Endothelial cell of umbilical vein (primary cell): ENCODE data around the gene ITPKB. TPM values are rescaled to one million over a fixed set of nuclear protein-coding genes. Genes with fewer than 3 reads are reported as not detected.

Experiments used
- BruUV-seq: library from RNA; stranded (reverse); fragments of 400-500 nt; replicated peaks from 2 replicates; lab custom pipeline; 2021; lab: Mats Ljungman, UMichigan
- CTCF ChIA-PET: fragments of 300-600, 350-600 bp; sonication (Branson Sonifier 250); formaldehyde crosslinking; loops from one replicate; lab custom pipeline; 2021; ENCODE audit warnings: antibody characterized with exemption, inconsistent platforms; lab: Charles Lee
- POLR2A ChIA-PET: fragments of 300-600, 350-600 bp; sonication (Branson Sonifier 250); formaldehyde crosslinking; loops from one replicate; lab custom pipeline; 2021; ENCODE audit warnings: antibody characterized with exemption, inconsistent platforms; lab: Charles Lee
- DNase-seq: peaks from one replicate; pipeline ENCODE4 v3.0.0-alpha.2; 2011; ENCODE audit warnings: low read depth, low spot score
- FAIRE-seq: peaks from 2 replicates; lab custom pipeline; 2011; peaks lifted over from hg19 to GRCh38; lab: Jason Lieb, UNC
- H2AFZ ChIP-seq: 2 replicates; pipeline ENCODE4 v1.6.0; 2012; ENCODE audit warnings: low read depth, low read length, control low read depth, inconsistent platforms
- H3K27ac ChIP-seq: 2 replicates; pipeline ENCODE4 v1.5.1; 2011; ENCODE audit warnings: low read depth, mild to moderate bottlenecking, control low read depth, low read length, moderate library complexity; ENCODE audit not compliant: insufficient read depth
- H3K27me3 ChIP-seq, 2 experiments: 2 replicates each; pipeline versions ENCODE4 v1.6.0 to v1.6.1; 2011; ENCODE audit warnings: low read length in 2 of 2, mixed read lengths in 1 of 2; ENCODE audit not compliant: control insufficient read depth in 2 of 2, insufficient read depth in 2 of 2
- H3K36me3 ChIP-seq, 2 experiments: 2 replicates in 1 of 2; 3 replicates in 1 of 2; pipeline ENCODE4 v1.5.1; 2011; ENCODE audit warnings: low read length in 2 of 2, mild to moderate bottlenecking in 1 of 2, moderate library complexity in 1 of 2; ENCODE audit not compliant: control insufficient read depth in 2 of 2, insufficient read depth in 2 of 2; ENCODE audit errors: extremely low read depth in 1 of 2
- H3K4me1 ChIP-seq: 3 replicates; pipeline ENCODE4 v1.5.1; 2011; ENCODE audit warnings: mild to moderate bottlenecking, low read length; ENCODE audit not compliant: control insufficient read depth, insufficient read depth; ENCODE audit errors: extremely low read depth
- H3K4me2 ChIP-seq: 2 replicates; pipeline ENCODE4 v1.6.1; 2011; ENCODE audit warnings: low read length, control low read depth, mixed read lengths; ENCODE audit not compliant: insufficient read depth
- H3K4me3 ChIP-seq, 3 experiments: fragments of 200-600 bp in 1 of 3; sonication (generic), shearing (Covaris generic) in 1 of 3; replicated peaks in 1 of 3; 2 replicates each; pipeline ENCODE4 v1.5.1; 2011 to 2016; ENCODE audit warnings: control low read depth in 3 of 3, low read length in 3 of 3, mild to moderate bottlenecking in 2 of 3, inconsistent platforms in 1 of 3, low read depth in 1 of 3, moderate library complexity in 1 of 3; ENCODE audit not compliant: insufficient read depth in 1 of 3
- H3K79me2 ChIP-seq: 2 replicates; pipeline ENCODE4 v1.6.0; 2012; ENCODE audit warnings: low read length, inconsistent platforms; ENCODE audit not compliant: control insufficient read depth, insufficient read depth
- H3K9ac ChIP-seq: replicated peaks from 2 replicates; pipeline ENCODE3; 2011; ENCODE audit warnings: low read length, control low read depth; ENCODE audit not compliant: insufficient read depth; ENCODE audit errors: extremely low read depth
- H3K9me1 ChIP-seq: replicated peaks from 3 replicates; pipeline ENCODE4 v1.6.0; 2011; ENCODE audit warnings: mild to moderate bottlenecking, low read length; ENCODE audit not compliant: control insufficient read depth, insufficient read depth; ENCODE audit errors: extremely low read depth
- H3K9me3 ChIP-seq: replicated peaks from 2 replicates; pipeline ENCODE4 v1.5.1; 2012; ENCODE audit warnings: low read length, inconsistent platforms; ENCODE audit not compliant: control insufficient read depth, insufficient read depth
- H4K20me1 ChIP-seq: replicated peaks from 2 replicates; pipeline ENCODE3; 2011; ENCODE audit warnings: mild to moderate bottlenecking, low read length; ENCODE audit not compliant: control insufficient read depth, insufficient read depth; ENCODE audit errors: extremely low read depth
- CTCF ChIP-seq, 2 donors: IDR thresholded peaks; 1 replicate in 1 of 2; 2 replicates in 1 of 2; pipeline ENCODE4 v1.5.1; 2011; ENCODE audit warnings: low read length in 2 of 2, mild to moderate bottlenecking in 2 of 2, moderate library complexity in 2 of 2, control low read depth in 1 of 2, inconsistent platforms in 1 of 2, low read depth in 1 of 2; ENCODE audit not compliant: insufficient read depth in 1 of 2; ENCODE audit errors: extremely low read depth in 1 of 2
- EZH2 ChIP-seq: IDR thresholded peaks from 2 replicates; pipeline ENCODE4 v1.6.1; 2012; ENCODE audit warnings: borderline replicate concordance, low read depth, mild to moderate bottlenecking, moderate library complexity, low read length, inconsistent platforms; ENCODE audit not compliant: severe bottlenecking
- FOS ChIP-seq: IDR thresholded peaks from 2 replicates; pipeline ENCODE4 v1.6.1; 2011; ENCODE audit warnings: mild to moderate bottlenecking, low read length, moderate library complexity, borderline replicate concordance; ENCODE audit not compliant: insufficient read depth
- GATA2 ChIP-seq: IDR thresholded peaks from 2 replicates; pipeline ENCODE4 v1.7.0; 2011; ENCODE audit warnings: low read depth, mild to moderate bottlenecking, moderate library complexity, mixed read lengths, low read length; ENCODE audit not compliant: insufficient read length, insufficient read depth
- JUN ChIP-seq: IDR thresholded peaks from 2 replicates; pipeline ENCODE4 v1.6.1; 2011; ENCODE audit warnings: borderline replicate concordance, low read depth; ENCODE audit not compliant: insufficient read length, insufficient read depth
- MYC ChIP-seq: IDR thresholded peaks from one replicate; pipeline ENCODE4 v1.6.1; 2011; ENCODE audit warnings: mild to moderate bottlenecking, low read depth, low read length
- POLR2A ChIP-seq: IDR thresholded peaks from 2 replicates; pipeline ENCODE4 v1.6.1; 2012; ENCODE audit warnings: low read depth, mild to moderate bottlenecking, control low read depth, low read length
- POLR2AphosphoS5 ChIP-seq: IDR thresholded peaks from 2 replicates; pipeline ENCODE4 v1.6.1; 2012; ENCODE audit warnings: low read depth, mild to moderate bottlenecking, control low read depth, low read length, moderate library complexity; ENCODE audit not compliant: insufficient read depth
- dilution Hi-C: fragments of 300-500 bp; cut with MboI; formaldehyde crosslinking; loops from one replicate; pipeline ENCODE4 v1.15.0; 2019; ENCODE audit warnings: low sequenced_read_pairs; ENCODE audit not compliant: extremely low pct_ligation_motif_present
- intact Hi-C: fragments of 100-400 bp; cut with micrococcal nuclease; formaldehyde crosslinking; loops from one replicate; pipeline ENCODE4 v1.10.0; 2022
- polyA plus RNA-seq, 4 experiments: library from polyadenylated mRNA; depleted of rRNA in 3 of 4; stranded (reverse) in 3 of 4; unstranded in 1 of 4; fragments of >200 nt; gene quantifications; 2 replicates each; pipeline versions ENCODE4 v1.2.1 to v1.2.3, GENCODE V29; 2011 to 2012; ENCODE audit warnings: missing spikeins in 1 of 4
- total RNA-seq: library from RNA; stranded (reverse); gene quantifications from 2 replicates; pipeline ENCODE4 v1.2.3, GENCODE V29; 2021
- TF ChIP-seq, protein P1 (sequence below): IDR thresholded peaks from 2 replicates; pipeline ENCODE4 v1.6.1; 2011; ENCODE audit not compliant: insufficient read depth, insufficient read length

ITPKB gene
- total and polyA plus RNA-seq, 2 donors (not counting 3 experiments of a cell fraction or from before 2014, with no cell fraction given) = 7.7 to 34.8 TPM

DNA sequence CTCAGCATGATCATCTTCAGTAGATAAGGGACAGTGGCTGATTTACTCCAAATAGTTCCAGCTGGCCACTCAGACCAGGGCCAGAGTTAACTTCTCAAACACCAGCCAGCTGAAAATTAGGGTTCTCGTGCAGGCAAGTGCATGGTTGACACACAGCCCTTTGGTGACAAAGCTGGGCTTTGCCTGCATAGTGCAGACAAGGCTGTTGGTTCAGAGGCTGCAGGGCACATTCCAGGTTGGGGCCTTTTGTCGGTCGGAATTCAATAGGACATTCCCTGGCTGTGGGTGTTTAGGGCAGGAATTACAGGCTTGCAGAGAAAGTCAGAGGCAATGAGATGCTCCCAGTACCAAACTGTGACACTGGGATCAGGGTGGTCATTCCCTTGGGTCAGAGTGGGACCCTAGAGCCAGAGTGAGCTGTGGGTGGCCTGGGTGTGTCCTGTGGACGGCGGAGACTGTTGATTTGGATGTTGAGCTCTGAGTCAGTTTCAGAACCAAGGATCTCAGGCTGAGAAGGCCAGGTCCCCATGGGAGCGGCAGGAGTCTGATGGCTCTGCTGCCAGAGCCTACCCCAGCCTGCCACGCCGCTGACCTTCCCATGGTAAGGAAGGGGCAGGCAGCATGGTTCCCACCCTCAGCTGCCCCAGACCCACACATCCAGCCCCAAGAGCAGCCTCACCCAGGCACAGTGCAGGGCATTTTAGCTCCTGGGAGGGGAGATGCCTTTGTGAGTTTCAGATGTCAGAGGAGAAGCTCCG, 134.3 kb downstream of the ITPKB start:
- H3K9me1 ChIP-seq = no peaks in the 10 kb centered on the region
- no peaks in the 10 kb centered on the region for H3K4me1 ChIP-seq
- TF ChIP-seq EZH2 (no peak), MYC (no peak), POLR2A (no peak), POLR2AphosphoS5 (no peak), GATA2 (no peak), FOS (no peak), JUN (no peak), CTCF (IDR thresholded peaks at IDR 0.05; ENCODE audit: extremely low read depth in 1 of 2, insufficient read depth in 1 of 2, low read depth in 1 of 2, low read length in 2 of 2) (no peak)
- TF ChIP-seq, protein P1, sequence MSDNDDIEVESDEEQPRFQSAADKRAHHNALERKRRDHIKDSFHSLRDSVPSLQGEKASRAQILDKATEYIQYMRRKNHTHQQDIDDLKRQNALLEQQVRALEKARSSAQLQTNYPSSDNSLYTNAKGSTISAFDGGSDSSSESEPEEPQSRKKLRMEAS = no peak
- no peaks in the 10 kb centered on the region for H3K27me3 ChIP-seq
- no peaks in the 10 kb centered on the region for H3K79me2 ChIP-seq
- H3K9ac ChIP-seq = no peak overlapping the region
- intact Hi-C loops = no loop called here
- H2AFZ ChIP-seq = no peak overlapping the region
- CTCF ChIA-PET = interaction anchor here (1.3 kb wide), 1 partner anchor 14 kb away, joined by 3 read pairs; no protein-coding TSS in a partner anchor
- no TSS peak for BruUV-seq
- FAIRE-seq (no peak), DNase-seq (no peak)
- H4K20me1 ChIP-seq = no peaks in the 10 kb centered on the region
- H3K27ac ChIP-seq = no peak overlapping the region
- H3K9me3 ChIP-seq = no peaks in the 10 kb centered on the region
- POLR2A ChIA-PET = no interaction called here
- dilution Hi-C loops = no loop called here
- H3K36me3 ChIP-seq = no peaks in the 10 kb centered on the region
- no peak overlapping the region for H3K4me3 ChIP-seq
- H3K4me2 ChIP-seq = no peak overlapping the region
